ENCODE measurements around the gene TIMM10.

TIMM10 gene

GRCh38 chr11:57482782-57483561 lies 47.6 kb downstream of the TIMM10 start:
- peak; percentile 92 for DNase-seq

- DNase-seq = peak; percentile 58
Measured at GRCh38 chr11:57481915-57482781, 48.4 kb downstream of the TIMM10 start.

GRCh38 chr11:57481315-57481714 lies 49.2 kb downstream of the TIMM10 start:
- peak; percentile 37 for DNase-seq

- DNase-seq = peak; percentile 98
Measured at GRCh38 chr11:57480409-57481137, 50.0 kb downstream of the TIMM10 start.

- DNase-seq = peak; percentile 35
Measured at GRCh38 chr11:57479911-57480310, 50.6 kb downstream of the TIMM10 start.

- peak; percentile 37 for DNase-seq
Measured at GRCh38 chr11:57479021-57479663, 51.4 kb downstream of the TIMM10 start.

All from NCI-H82 (cell line).